Stomach (tissue), 4 donors: ENCODE data around the gene VWA8.
"Not testable (repeated sequence)": the region's sequence is repeated elsewhere in the genome, so short reads cannot be mapped to it uniquely, and the experiment has no call there.

Source experiments
- CTCF ChIP-seq, 7 experiments: fragments of 450-650 bp in 4 of 7; fragments of 200-600 bp in 3 of 7; sonication (generic) in 3 of 7; IDR thresholded peaks; one replicate each; pipeline ENCODE4 v1.5.1; 2016 to 2019; ENCODE audit warnings: antibody characterized with exemption in 7 of 7, control low read depth in 2 of 7, mild to moderate bottlenecking in 1 of 7
- EP300 ChIP-seq: sonication (generic); formaldehyde crosslinking; IDR thresholded peaks from one replicate; pipeline ENCODE4 v1.6.1; 2017; ENCODE audit warnings: antibody characterized with exemption
- POLR2A ChIP-seq, 4 donors: fragments of 450-650 bp; IDR thresholded peaks; one replicate each; pipeline ENCODE4 v1.6.1; 2016; ENCODE audit warnings: antibody characterized with exemption in 4 of 4, control low read depth in 2 of 4, mild to moderate bottlenecking in 1 of 4, moderate library complexity in 1 of 4
- POLR2AphosphoS5 ChIP-seq, 3 donors: sonication (generic); formaldehyde crosslinking; IDR thresholded peaks; one replicate each; pipeline ENCODE4 v1.6.1; 2016; ENCODE audit warnings: antibody characterized with exemption in 3 of 3

GRCh38 chr13:41637032-41637431 lies 323.9 kb downstream of the VWA8 start:
- TF ChIP-seq CTCF (IDR thresholded peaks at IDR 0.05); POLR2AphosphoS5 (IDR thresholded peaks at IDR 0.05); POLR2A (IDR thresholded peaks at IDR 0.05); EP300: not testable (repeated sequence)
